Measurements from ENCODE around the gene NANOS1.

Gene NANOS1

DNA sequence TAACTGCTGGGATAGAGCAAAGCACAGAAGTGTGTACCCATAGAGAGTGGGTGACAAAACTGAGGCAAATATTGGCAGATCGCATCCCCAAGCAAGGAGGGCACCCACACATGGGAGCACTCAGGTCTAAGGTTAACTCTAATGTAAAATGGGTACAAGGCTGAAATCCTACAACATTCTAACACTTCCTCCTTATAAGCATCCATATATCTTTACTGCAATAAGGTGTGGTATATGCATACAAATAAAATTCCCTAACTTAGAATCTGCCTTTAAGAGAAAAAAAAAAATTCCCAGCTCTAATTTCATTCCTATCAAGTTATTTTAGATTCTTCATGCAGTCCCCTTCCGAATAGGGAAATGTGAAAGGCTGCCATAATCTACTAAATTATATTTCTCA, 32.4 kb downstream of the NANOS1 start:
- no peak for DNase-seq

DNA sequence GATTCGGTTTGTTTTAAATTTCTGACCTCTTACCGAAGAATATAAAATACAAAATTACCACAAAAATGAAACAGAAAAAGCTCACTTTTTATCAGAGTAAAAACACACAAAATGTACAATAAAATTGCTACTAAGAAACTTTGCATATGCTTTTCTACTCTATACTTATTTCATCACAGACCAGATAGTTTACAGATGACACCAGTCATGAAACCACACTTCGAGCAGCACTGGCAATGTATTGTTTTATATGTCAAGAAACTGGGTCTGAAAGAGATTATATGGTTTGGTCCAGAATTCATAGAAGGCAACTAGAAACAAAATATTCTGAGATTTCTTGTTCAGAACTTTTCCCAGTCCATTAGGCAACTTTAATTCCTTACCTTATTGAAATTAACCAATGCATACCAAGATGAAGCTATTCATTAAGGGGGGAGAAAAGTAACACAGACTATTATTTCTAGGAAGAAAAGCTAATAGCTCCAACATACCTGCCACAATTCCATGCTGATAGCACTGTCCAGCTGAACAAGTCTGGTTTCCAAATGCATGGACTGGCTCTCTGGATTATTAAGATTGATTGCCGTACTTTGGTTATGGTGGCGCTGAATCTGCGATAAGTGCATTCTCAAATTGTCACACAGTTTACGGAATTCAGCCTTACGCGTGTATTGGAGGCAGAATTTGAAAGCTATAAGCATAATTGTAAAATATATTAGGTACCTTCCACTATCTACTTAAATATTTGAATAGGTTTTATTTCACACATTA, 41.1 kb downstream of the NANOS1 start:
- DNase-seq, result no peak

DNA sequence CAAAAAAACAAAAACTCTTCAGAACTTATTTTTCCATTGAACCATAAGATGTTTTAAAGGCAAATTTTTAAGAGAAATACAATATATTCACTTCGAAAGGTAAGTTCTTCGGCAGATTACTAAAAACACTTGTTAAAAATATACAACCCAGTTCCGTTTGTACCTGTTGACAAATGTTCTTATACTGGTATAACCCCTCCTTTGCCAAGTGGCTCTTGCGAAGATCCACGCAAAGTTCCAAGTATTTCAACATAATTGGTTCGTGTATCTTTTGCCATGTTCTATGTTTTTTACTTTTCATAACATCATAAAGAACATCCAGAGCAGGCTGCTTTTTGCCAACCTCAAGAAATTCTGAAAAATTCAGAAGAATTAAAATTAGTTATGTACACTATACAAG, 44.1 kb downstream of the NANOS1 start:
- no peak for DNase-seq

DNA sequence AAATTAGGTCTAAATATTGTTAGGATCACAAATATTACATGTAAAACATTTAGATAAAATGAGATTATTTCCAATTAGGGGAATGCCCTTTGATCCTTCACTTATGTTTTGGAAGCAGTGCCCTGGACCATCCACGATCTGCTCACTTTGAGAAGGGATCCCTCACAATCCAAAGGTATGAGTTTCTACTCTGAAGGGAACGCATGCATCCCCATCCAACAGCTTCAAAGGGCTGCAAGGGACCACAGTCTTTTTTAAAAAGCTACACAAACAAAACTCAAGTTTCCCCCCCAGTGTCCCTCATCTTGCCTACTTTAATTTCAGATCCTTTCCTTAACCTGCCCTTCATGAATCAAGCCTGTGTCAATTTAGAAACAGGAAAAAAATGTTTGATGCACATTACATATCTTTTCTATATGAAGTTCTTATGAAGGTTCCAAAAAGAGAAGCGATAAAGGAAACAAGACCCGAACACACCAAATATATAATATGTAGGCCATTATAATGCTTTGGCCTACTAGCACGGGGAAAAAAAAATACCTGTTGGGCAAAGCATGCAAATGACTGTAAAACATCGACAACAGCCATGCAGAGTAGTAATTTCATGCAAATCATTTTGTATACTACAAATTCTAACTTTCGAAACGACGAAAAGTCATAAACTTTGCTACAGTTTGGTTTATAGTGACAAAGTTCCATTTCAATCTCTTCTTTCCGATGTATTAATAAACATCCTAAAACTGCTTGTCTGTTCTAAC, 49.1 kb downstream of the NANOS1 start:
- no peak for DNase-seq

DNA sequence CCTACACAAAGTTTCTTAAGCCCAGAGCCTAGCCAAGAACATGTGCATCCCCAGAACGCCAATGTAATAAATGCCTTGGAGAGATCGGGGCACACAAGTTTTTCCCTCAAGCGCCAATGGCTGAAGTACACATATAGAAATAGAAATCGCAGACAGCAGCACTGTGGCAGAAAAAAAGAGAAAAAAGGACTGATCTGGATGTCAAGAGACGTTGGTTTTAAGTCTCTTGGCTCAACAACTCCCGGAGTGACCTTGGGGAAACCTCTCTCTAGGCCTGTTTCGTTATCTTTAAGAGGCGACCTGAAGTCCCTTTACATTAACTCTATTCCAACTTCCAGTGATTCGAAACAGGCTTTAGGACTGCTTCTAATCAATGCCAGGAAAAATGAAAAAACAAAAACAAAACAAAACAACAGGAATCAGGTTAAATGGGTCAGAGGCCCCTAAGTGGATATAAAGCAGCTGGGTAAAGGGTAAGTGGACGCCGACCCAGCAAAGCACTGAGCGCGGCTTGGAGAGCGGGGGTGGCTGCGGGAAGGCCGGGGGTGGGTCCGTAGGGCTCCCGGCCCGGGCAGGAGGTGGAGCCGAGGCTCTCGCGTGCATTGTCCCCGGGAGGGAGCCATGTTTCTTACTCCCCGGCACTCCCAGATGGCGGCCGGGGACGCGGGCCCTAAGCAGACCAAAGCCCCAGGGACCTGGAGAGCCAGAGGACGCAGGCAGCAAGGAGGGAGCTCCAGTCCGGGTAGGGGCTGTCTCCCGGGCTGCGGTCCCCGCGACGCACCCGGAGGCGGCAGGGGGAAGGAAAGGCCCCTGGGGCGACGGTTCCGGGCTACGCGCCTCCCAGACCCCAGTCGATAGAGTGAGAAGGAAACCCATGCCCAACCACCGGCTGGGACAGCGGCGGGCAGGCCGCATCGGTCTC, 50.3 kb downstream of the NANOS1 start:
- DNase-seq, result no peak

DNA sequence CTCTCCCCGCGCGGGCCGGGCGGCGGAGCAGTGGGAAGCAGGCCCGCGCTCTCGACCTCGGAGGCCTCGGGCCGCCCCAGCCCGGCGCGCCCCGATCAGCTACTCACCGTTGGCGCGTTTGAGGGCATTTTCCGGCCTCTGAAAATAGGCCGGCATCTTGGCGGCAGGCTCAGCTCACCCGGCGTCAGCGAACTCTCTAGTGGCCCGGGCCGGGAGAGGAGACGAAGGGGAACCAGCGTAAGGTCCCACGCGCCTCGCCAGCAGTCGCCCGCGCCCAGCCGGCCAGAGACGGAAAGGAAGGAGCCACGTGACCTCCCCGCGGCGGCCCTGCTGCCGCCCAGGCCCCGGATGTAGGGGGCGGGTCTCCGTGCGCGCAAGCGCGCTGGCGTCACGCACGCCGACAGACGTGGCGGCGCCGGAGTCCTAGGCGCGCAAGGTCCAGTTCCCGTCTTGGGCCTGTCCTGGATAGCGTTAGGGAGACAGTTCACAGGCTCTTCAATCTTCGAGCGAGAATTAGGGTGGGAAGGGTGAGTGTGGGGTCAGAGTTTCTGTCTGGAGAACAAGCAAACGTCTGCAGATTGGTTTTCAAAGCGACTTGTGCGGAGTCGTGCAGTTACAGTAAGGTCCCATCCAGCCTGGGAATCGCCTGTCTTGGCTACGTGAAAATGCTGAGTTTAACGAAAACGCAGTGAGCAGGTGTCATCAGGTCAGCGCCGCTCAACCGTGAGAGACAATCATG, 51.2 kb downstream of the NANOS1 start, which contains the start of gene EIF3A:
EIF3A (minus strand) TSS at position 297 of the 739 bp plus-strand sequence; CDS start at position 156, 141 bp downstream.
- no peak for DNase-seq
